H1 (cell line): ENCODE results near the gene EXOC6. TPM values are rescaled to one million over a fixed set of nuclear protein-coding genes. Genes with fewer than 3 reads are reported as not detected.
"Not testable (repeated sequence)": the region's sequence is repeated elsewhere in the genome, so short reads cannot be mapped to it uniquely, and the experiment has no call there.

Source experiments
- CTCF ChIA-PET: fragments of 300-600 bp; sonication (Branson Sonifier 250); formaldehyde crosslinking; loops from one replicate; lab custom pipeline; 2021; ENCODE audit not compliant: partially characterized antibody; lab: Charles Lee
- POLR2A ChIA-PET: fragments of 300-600 bp; sonication (Branson Sonifier 250); formaldehyde crosslinking; loops from one replicate; lab custom pipeline; 2021; ENCODE audit warnings: inconsistent platforms; ENCODE audit not compliant: partially characterized antibody; lab: Charles Lee
- DNase-seq, 2 experiments: peaks; one replicate each; pipeline versions ENCODE4 v3.0.0 to v3.0.0-alpha.2; 2010 to 2022; ENCODE audit warnings: low spot score in 2 of 2, low read depth in 1 of 2, mixed read lengths in 1 of 2
- FAIRE-seq: peaks from 2 replicates; lab custom pipeline; 2011; peaks lifted over from hg19 to GRCh38; lab: Jason Lieb, UNC
- H2AFZ ChIP-seq: 2 replicates; pipeline ENCODE4 v1.8.1; 2012; ENCODE audit warnings: low read length, inconsistent platforms
- H2AK5ac ChIP-seq: 2 replicates; pipeline ENCODE4 v1.6.1; 2013; ENCODE audit warnings: low read depth, low read length
- H2BK120ac ChIP-seq: replicated peaks from 2 replicates; pipeline ENCODE3; 2013; ENCODE audit warnings: low read depth, low read length, inconsistent platforms
- H2BK12ac ChIP-seq: 2 replicates; pipeline ENCODE4 v1.6.1; 2013; ENCODE audit warnings: low read depth, low read length
- H2BK15ac ChIP-seq: 2 replicates; pipeline ENCODE4 v1.6.1; 2013; ENCODE audit warnings: low read length
- H2BK20ac ChIP-seq: 2 replicates; pipeline ENCODE4 v1.6.1; 2013; ENCODE audit warnings: low read length
- H2BK5ac ChIP-seq: 2 replicates; pipeline ENCODE4 v1.6.1; 2013; ENCODE audit warnings: low read depth, low read length
- H3K14ac ChIP-seq: 2 replicates; pipeline ENCODE4 v1.6.1; 2013; ENCODE audit warnings: inconsistent platforms; ENCODE audit not compliant: insufficient read length
- H3K18ac ChIP-seq: 2 replicates; pipeline ENCODE4 v1.6.1; 2013; ENCODE audit warnings: low read length; ENCODE audit errors: extremely low read depth
- H3K23ac ChIP-seq: 2 replicates; pipeline ENCODE4 v1.6.1; 2013; ENCODE audit warnings: inconsistent platforms; ENCODE audit not compliant: insufficient read length
- H3K23me2 ChIP-seq: 2 replicates; pipeline ENCODE4 v1.6.1; 2013; ENCODE audit warnings: low read depth, low read length
- H3K27ac ChIP-seq: 2 replicates; pipeline ENCODE4 v1.6.1; 2011; ENCODE audit warnings: low read depth, low read length, inconsistent platforms
- H3K27me3 ChIP-seq, 4 experiments: replicated peaks in 1 of 4; 1 replicate in 1 of 4; 2 replicates in 3 of 4; pipeline versions ENCODE4 v1.6.1 to v1.8.1; 2011 to 2013; ENCODE audit warnings: low read length in 3 of 4, mild to moderate bottlenecking in 3 of 4, inconsistent platforms in 2 of 4, mixed read lengths in 2 of 4, moderate library complexity in 1 of 4; ENCODE audit not compliant: control insufficient read depth in 3 of 4, insufficient read depth in 3 of 4; ENCODE audit errors: extremely low read depth in 1 of 4
- H3K36me3 ChIP-seq, 4 experiments: 2 replicates each; pipeline versions ENCODE4 v1.6.1 to v1.8.1; 2011 to 2013; ENCODE audit warnings: mild to moderate bottlenecking in 4 of 4, low read length in 3 of 4, moderate library complexity in 2 of 4, control low read depth in 1 of 4, inconsistent platforms in 1 of 4; ENCODE audit not compliant: insufficient read depth in 4 of 4, control insufficient read depth in 2 of 4
- H3K4ac ChIP-seq: replicated peaks from 2 replicates; pipeline ENCODE3; 2013; ENCODE audit warnings: low read length, low read depth, mixed read lengths, inconsistent platforms; ENCODE audit not compliant: insufficient read length
- H3K4me1 ChIP-seq, 4 experiments: replicated peaks in 1 of 4; 1 replicate in 1 of 4; 2 replicates in 3 of 4; pipeline versions ENCODE4 v1.6.1 to v1.8.1; 2011 to 2013; ENCODE audit warnings: low read length in 3 of 4, inconsistent platforms in 2 of 4, mixed read lengths in 1 of 4; ENCODE audit not compliant: insufficient read depth in 4 of 4, control insufficient read depth in 3 of 4
- H3K4me2 ChIP-seq, 2 experiments: 2 replicates each; pipeline versions ENCODE4 v1.6.1 to v1.8.1; 2011 to 2013; ENCODE audit warnings: low read depth in 2 of 2, low read length in 2 of 2, control low read depth in 1 of 2, inconsistent platforms in 1 of 2, mild to moderate bottlenecking in 1 of 2; ENCODE audit not compliant: insufficient read depth in 1 of 2
- H3K4me3 ChIP-seq, 4 experiments: fragments of 200-600, 300-600 bp in 1 of 4; sonication (generic), shearing (Covaris generic), sonication (Bioruptor Twin) in 1 of 4; 2 replicates each; pipeline versions ENCODE4 v1.5.1 to v1.8.1; 2011 to 2016; ENCODE audit warnings: low read length in 4 of 4, low read depth in 3 of 4, control low read depth in 2 of 4, inconsistent platforms in 2 of 4, mild to moderate bottlenecking in 2 of 4, mixed read lengths in 1 of 4, moderate library complexity in 1 of 4; ENCODE audit not compliant: insufficient read depth in 2 of 4; ENCODE audit errors: extremely low read depth in 1 of 4
- H3K56ac ChIP-seq: replicated peaks from 2 replicates; pipeline ENCODE3; 2013; ENCODE audit warnings: low read depth, mild to moderate bottlenecking, mixed read lengths, low read length, inconsistent platforms; ENCODE audit not compliant: insufficient read length
- H3K79me1 ChIP-seq: 2 replicates; pipeline ENCODE4 v1.6.1; 2013; ENCODE audit warnings: low read depth, low read length, control low read depth
- H3K79me2 ChIP-seq, 2 experiments: 2 replicates each; pipeline versions ENCODE4 v1.6.1 to v1.8.1; 2012 to 2013; ENCODE audit warnings: low read length in 2 of 2, mild to moderate bottlenecking in 2 of 2, inconsistent platforms in 1 of 2; ENCODE audit not compliant: insufficient read depth in 2 of 2, control insufficient read depth in 1 of 2
- H3K9ac ChIP-seq, 4 experiments: replicated peaks in 1 of 4; 1 replicate in 1 of 4; 2 replicates in 3 of 4; pipeline versions ENCODE4 v1.6.1 to v1.8.1; 2011 to 2013; ENCODE audit warnings: low read depth in 3 of 4, low read length in 3 of 4, control low read depth in 2 of 4, mild to moderate bottlenecking in 2 of 4, moderate library complexity in 2 of 4, inconsistent platforms in 1 of 4; ENCODE audit errors: extremely low read depth in 1 of 4
- H3K9me3 ChIP-seq, 2 experiments: 2 replicates each; pipeline versions ENCODE4 v1.6.1 to v1.8.1; 2012 to 2013; ENCODE audit warnings: mild to moderate bottlenecking in 2 of 2, moderate library complexity in 2 of 2, control low read depth in 1 of 2, inconsistent platforms in 1 of 2, low read depth in 1 of 2, low read length in 1 of 2, mixed read lengths in 1 of 2; ENCODE audit not compliant: insufficient read depth in 2 of 2
- H4K20me1 ChIP-seq, 2 experiments: replicated peaks in 1 of 2; 2 replicates each; pipeline versions ENCODE3 to v1.8.1; 2011 to 2013; ENCODE audit warnings: inconsistent platforms in 2 of 2, low read length in 2 of 2, mild to moderate bottlenecking in 1 of 2; ENCODE audit not compliant: insufficient read depth in 2 of 2, control insufficient read depth in 1 of 2
- H4K5ac ChIP-seq: 2 replicates; pipeline ENCODE4 v1.6.1; 2013; ENCODE audit warnings: low read length, low read depth, mixed read lengths, inconsistent platforms; ENCODE audit not compliant: insufficient read length
- H4K8ac ChIP-seq: 2 replicates; pipeline ENCODE4 v1.8.0; 2013; ENCODE audit warnings: mild to moderate bottlenecking, moderate library complexity, low read length, inconsistent platforms; ENCODE audit not compliant: insufficient read depth; ENCODE audit errors: extremely low read depth
- H4K91ac ChIP-seq: replicated peaks from 2 replicates; pipeline ENCODE3; 2013; ENCODE audit warnings: low read length, mixed read lengths, inconsistent platforms; ENCODE audit not compliant: insufficient read length
- PHF8 ChIP-seq: fragments of 200-600 bp; sonication (generic); conservative IDR thresholded peaks from 2 replicates; pipeline ENCODE4 v1.7.1; 2012; ENCODE audit warnings: low read depth, mild to moderate bottlenecking, inconsistent platforms, low read length, moderate library complexity
- RNF2 ChIP-seq: fragments of 200-900, 300-1000 bp; sonication (generic); IDR thresholded peaks from 2 replicates; pipeline ENCODE4 v1.7.1; 2016; ENCODE audit warnings: borderline replicate concordance, low read depth, mild to moderate bottlenecking, antibody characterized with exemption, low read length; ENCODE audit not compliant: poor library complexity, severe bottlenecking; ENCODE audit errors: missing control alignments
- SIN3A ChIP-seq, 2 experiments: IDR thresholded peaks in 1 of 2; conservative IDR thresholded peaks in 1 of 2; 2 replicates each; pipeline ENCODE4 v1.6.1; 2011 to 2012; ENCODE audit warnings: low read length in 2 of 2, improper control_type of control experiment in 1 of 2, low read depth in 1 of 2, mild to moderate bottlenecking in 1 of 2
- SUZ12 ChIP-seq: fragments of 200-600 bp; sonication (generic); IDR thresholded peaks from 2 replicates; pipeline ENCODE4 v1.6.1; 2012; ENCODE audit warnings: mild to moderate bottlenecking, inconsistent platforms, low read length, moderate library complexity, mixed read lengths
- TBP ChIP-seq: IDR thresholded peaks from 2 replicates; pipeline ENCODE4 v1.6.1; 2011; ENCODE audit warnings: low read depth, low read length, improper control_type of control experiment
- WGBS, 2 experiments: shearing (Covaris generic) in 1 of 2; methylation state at CpG; one replicate each; pipeline versions ENCODE4 v1.1.6 to v1.1.7; 2013 to 2015; ENCODE audit warnings: low lambda C conversion rate in 2 of 2, mixed read lengths in 2 of 2, inconsistent platforms in 1 of 2, low coverage in 1 of 2, missing lambda C conversion rate in 1 of 2; ENCODE audit not compliant: insufficient replicate concordance in 2 of 2, insufficient coverage in 1 of 2, insufficient read length in 1 of 2; ENCODE audit errors: extremely low coverage in 1 of 2, missing lambda C conversion rate in 1 of 2; 5-methylcytosine and 5-hydroxymethylcytosine counted together
- polyA plus RNA-seq, 7 experiments: library from polyadenylated mRNA; depleted of rRNA in 3 of 7; stranded (reverse) in 5 of 7; unstranded in 2 of 7; fragments of >200 nt in 5 of 7; fragments of 200-250 nt in 2 of 7; gene quantifications; 1 replicate in 5 of 7; 2 replicates in 1 of 7; 4 replicates in 1 of 7; pipeline versions ENCODE4 v1.2.1 to v1.2.3, GENCODE V29; 2011 to 2013; ENCODE audit warnings: missing spikeins in 2 of 7, mixed read lengths in 2 of 7
- total RNA-seq: library from RNA; stranded (reverse); fragmentation: NEBNext Ultra II Directional; extraction: Animal tissue kit (Norgen Biotek cat#: 25700); gene quantifications from 2 replicates; pipeline ENCODE4 v1.2.1, GENCODE V29; 2021

Gene EXOC6
- total and polyA plus RNA-seq, 2 of the 8 experiments (the other 6 are each of a cell fraction or from before 2014, with no cell fraction given) = 1.7 to 4.5 TPM

GRCh38 chr10:92907280-92907679 is 59.0 kb downstream of the EXOC6 start (continued):
- TF ChIP-seq SUZ12 (no peak), PHF8 (no peak), RNF2 (no peak), TBP (no peak), SIN3A (conservative IDR thresholded peaks at IDR 0.05 in 1 of 2, IDR thresholded peaks at IDR 0.05 in 1 of 2; ENCODE audit: low read depth in 1 of 2, low read length in 2 of 2) (no peak)

- DNase-seq = not testable (repeated sequence)
These were observed 64.3 kb downstream of the EXOC6 start for GRCh38 chr10:92912631-92913030.

More at GRCh38 chr10:92912631-92913030, 64.3 kb downstream of the EXOC6 start:
- H3K18ac ChIP-seq, H3K4me2 ChIP-seq, H4K91ac ChIP-seq, H3K27me3 ChIP-seq, H2BK12ac ChIP-seq, H3K27ac ChIP-seq, H3K9me3 ChIP-seq, H3K79me2 ChIP-seq, H4K5ac ChIP-seq, H2AK5ac ChIP-seq, H3K9ac ChIP-seq, H4K8ac ChIP-seq, H3K14ac ChIP-seq, H2BK5ac ChIP-seq, H3K56ac ChIP-seq, H2BK15ac ChIP-seq, H3K23me2 ChIP-seq, H2BK120ac ChIP-seq, H3K36me3 ChIP-seq, FAIRE-seq, H3K4me3 ChIP-seq, H2BK20ac ChIP-seq, H3K4ac ChIP-seq, H3K23ac ChIP-seq, H3K79me1 ChIP-seq, H2AFZ ChIP-seq, H4K20me1 ChIP-seq: not testable (repeated sequence)
- CTCF ChIA-PET = interaction anchor here (0.6 to 2.0 kb wide), 6 partner anchors 10 to 156 kb away, joined by 5 to 10 read pairs (median 6); no protein-coding TSS in a partner anchor
- POLR2A ChIA-PET = interaction anchor here (0.5 kb wide), 1 partner anchor 151 kb away, joined by 3 read pairs; no protein-coding TSS in a partner anchor
- 58% methylated on average over 4 of the region's 4 CpGs; no CpG with 5 or more reads in 1 of the 2 experiments for WGBS, 2 experiments
- peaks cover 0 to 17% (median 7%) of the 10 kb centered on the region in 4 experiments; a peak in 5 of 7 replicates for H3K4me1 ChIP-seq
